Hepatocyte (in vitro differentiated cells): ENCODE data around the gene MXD4. TPM values are rescaled to one million over a fixed set of nuclear protein-coding genes. Genes with fewer than 3 reads are reported as not detected.
A peak's percentile ranks its signal among the peaks of the same experiment; 100 is the strongest.

Experiments
- DNase-seq: peaks from one replicate; pipeline ENCODE4 v3.0.0-alpha.2; 2016; ENCODE audit warnings: low spot score
- H2AFZ ChIP-seq: fragments of 200-600 bp; sonication (generic); 2 replicates; pipeline ENCODE4 v1.6.0; 2016; ENCODE audit warnings: antibody characterized with exemption, mild to moderate bottlenecking
- H3K27ac ChIP-seq: fragments of 200-600 bp; sonication (generic); 2 replicates; pipeline ENCODE4 v1.5.1; 2016; ENCODE audit warnings: mild to moderate bottlenecking
- H3K27me3 ChIP-seq: fragments of 200-600 bp; sonication (generic); 2 replicates; pipeline ENCODE4 v1.6.1; 2016
- H3K36me3 ChIP-seq: fragments of 200-600 bp; sonication (generic); replicated peaks from 2 replicates; pipeline ENCODE4 v1.5.1; 2016; ENCODE audit warnings: low read depth; ENCODE audit not compliant: insufficient read depth
- H3K4me1 ChIP-seq: fragments of 200-600 bp; sonication (generic); 2 replicates; pipeline ENCODE4 v1.5.1; 2016; ENCODE audit warnings: mild to moderate bottlenecking, moderate library complexity; ENCODE audit not compliant: insufficient read depth
- H3K4me2 ChIP-seq: fragments of 200-600 bp; sonication (generic); 2 replicates; pipeline ENCODE4 v1.6.0; 2016
- H3K4me3 ChIP-seq: fragments of 200-600 bp; sonication (generic); 2 replicates; pipeline ENCODE4 v1.5.1; 2016; ENCODE audit warnings: mild to moderate bottlenecking
- H3K79me2 ChIP-seq: fragments of 200-600 bp; sonication (generic); 2 replicates; pipeline ENCODE4 v1.6.0; 2017; ENCODE audit warnings: mild to moderate bottlenecking
- H3K9me2 ChIP-seq: fragments of 200-600 bp; sonication (generic); replicated peaks from 2 replicates; pipeline ENCODE4 v1.6.0; 2017; ENCODE audit warnings: mild to moderate bottlenecking; ENCODE audit not compliant: insufficient read depth
- H3K9me3 ChIP-seq: fragments of 200-600 bp; sonication (generic); 2 replicates; pipeline ENCODE4 v1.5.1; 2016; ENCODE audit warnings: low read depth, mild to moderate bottlenecking
- H4K20me1 ChIP-seq: fragments of 200-600 bp; sonication (generic); 2 replicates; pipeline ENCODE4 v1.6.0; 2016; ENCODE audit warnings: mild to moderate bottlenecking; ENCODE audit not compliant: insufficient read depth, poor library complexity, severe bottlenecking
- EZH2 ChIP-seq: fragments of 200-600 bp; sonication (generic); IDR thresholded peaks from 2 replicates; pipeline ENCODE4 v1.6.1; 2016; ENCODE audit warnings: antibody characterized with exemption, mild to moderate bottlenecking, borderline replicate concordance
- EZH2phosphoT487 ChIP-seq: fragments of 200-600 bp; sonication (generic); IDR thresholded peaks from one replicate; pipeline ENCODE4 v1.6.1; 2018; ENCODE audit warnings: antibody characterized with exemption, mild to moderate bottlenecking, low read depth, moderate library complexity; ENCODE audit not compliant: unreplicated experiment, severe bottlenecking
- WGBS: methylation state at CpG from one replicate; pipeline ENCODE4 v1.1.6; 2016; ENCODE audit warnings: low lambda C conversion rate; ENCODE audit errors: missing lambda C conversion rate; 5-methylcytosine and 5-hydroxymethylcytosine counted together
- polyA plus RNA-seq: library from polyadenylated mRNA; unstranded; fragments of >200 nt; fragmentation: Nextera tagmentation; extraction: Ambion mirVana; gene quantifications from 2 replicates; pipeline ENCODE4 v1.2.1, GENCODE V29; 2016
- total RNA-seq: library from RNA; depleted of rRNA; stranded (reverse); fragments of >200 nt; gene quantifications from 2 replicates; pipeline ENCODE4 v1.2.3, GENCODE V29; 2014
- TF ChIP-seq, protein P1 (sequence below): fragments of 200-600 bp; sonication (generic); IDR thresholded peaks from 2 replicates; pipeline ENCODE4 v1.5.1; 2016; ENCODE audit warnings: antibody characterized with exemption, mild to moderate bottlenecking; ENCODE audit not compliant: poor library complexity

Gene MXD4
- total and polyA plus RNA-seq, 2 experiments from 2014 or later, result 56.7 to 127 TPM

DNA sequence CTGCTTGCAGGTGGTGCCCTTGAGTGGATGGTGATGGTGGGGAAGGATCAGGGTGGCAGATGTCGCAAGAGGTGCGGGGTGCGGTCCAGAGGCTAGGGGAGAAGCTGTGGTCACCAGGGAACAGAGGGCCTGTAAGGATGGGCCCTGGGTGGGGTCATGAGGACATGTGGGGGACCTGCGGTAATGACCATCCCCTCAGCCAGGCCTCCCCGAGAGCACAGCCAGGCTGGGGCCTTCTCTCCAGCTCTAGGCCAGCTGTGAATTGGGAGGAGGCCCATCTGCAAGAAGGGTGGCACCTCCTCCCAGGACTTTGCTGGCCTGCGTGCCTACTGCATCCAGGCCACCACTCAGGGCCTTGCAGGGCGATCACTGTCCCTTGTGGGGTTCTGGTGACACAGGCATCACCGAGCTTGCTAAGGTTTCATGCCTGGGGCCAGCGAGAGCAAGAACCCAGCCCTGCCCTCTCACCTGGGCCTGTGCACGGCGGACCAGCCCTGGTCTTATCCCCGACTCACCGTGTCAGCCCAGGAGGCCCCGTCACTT is 34.1 kb upstream of the MXD4 start:
- H3K4me1 ChIP-seq, result no peaks in the 10 kb centered on the region
- 93% methylated on average over 14 of the region's 14 CpGs for WGBS
- no peaks in the 10 kb centered on the region for H3K9me3 ChIP-seq
- no peak overlapping the region for H3K27ac ChIP-seq
- TF ChIP-seq EZH2phosphoT487, result no peak
- no peak for TF ChIP-seq EZH2
- TF ChIP-seq, protein P1, sequence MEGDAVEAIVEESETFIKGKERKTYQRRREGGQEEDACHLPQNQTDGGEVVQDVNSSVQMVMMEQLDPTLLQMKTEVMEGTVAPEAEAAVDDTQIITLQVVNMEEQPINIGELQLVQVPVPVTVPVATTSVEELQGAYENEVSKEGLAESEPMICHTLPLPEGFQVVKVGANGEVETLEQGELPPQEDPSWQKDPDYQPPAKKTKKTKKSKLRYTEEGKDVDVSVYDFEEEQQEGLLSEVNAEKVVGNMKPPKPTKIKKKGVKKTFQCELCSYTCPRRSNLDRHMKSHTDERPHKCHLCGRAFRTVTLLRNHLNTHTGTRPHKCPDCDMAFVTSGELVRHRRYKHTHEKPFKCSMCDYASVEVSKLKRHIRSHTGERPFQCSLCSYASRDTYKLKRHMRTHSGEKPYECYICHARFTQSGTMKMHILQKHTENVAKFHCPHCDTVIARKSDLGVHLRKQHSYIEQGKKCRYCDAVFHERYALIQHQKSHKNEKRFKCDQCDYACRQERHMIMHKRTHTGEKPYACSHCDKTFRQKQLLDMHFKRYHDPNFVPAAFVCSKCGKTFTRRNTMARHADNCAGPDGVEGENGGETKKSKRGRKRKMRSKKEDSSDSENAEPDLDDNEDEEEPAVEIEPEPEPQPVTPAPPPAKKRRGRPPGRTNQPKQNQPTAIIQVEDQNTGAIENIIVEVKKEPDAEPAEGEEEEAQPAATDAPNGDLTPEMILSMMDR, result no peak
- H4K20me1 ChIP-seq, result no peaks in the 10 kb centered on the region
- H3K36me3 ChIP-seq, result no peaks in the 10 kb centered on the region
- no peak overlapping the region for H2AFZ ChIP-seq
- H3K27me3 ChIP-seq, result no peaks in the 10 kb centered on the region
- no peak overlapping the region for H3K4me3 ChIP-seq
- H3K9me2 ChIP-seq, result no peaks in the 10 kb centered on the region
- no peak overlapping the region for H3K4me2 ChIP-seq
- DNase-seq, result no peak
- no peaks in the 10 kb centered on the region for H3K79me2 ChIP-seq

- Histone ChIP-seq H3K36me3 (no peaks in the 10 kb centered on the region), H4K20me1 (no peaks in the 10 kb centered on the region), H3K27me3 (no peaks in the 10 kb centered on the region), H3K9me2 (no peaks in the 10 kb centered on the region), H3K27ac (no peak overlapping the region), H2AFZ (no peak overlapping the region), H3K4me2 (no peak overlapping the region), H3K4me1 (no peaks in the 10 kb centered on the region), H3K9me3 (no peaks in the 10 kb centered on the region), H3K79me2 (no peaks in the 10 kb centered on the region), H3K4me3 (no peak overlapping the region)
- 91% methylated on average over 9 of the region's 9 CpGs for WGBS
- TF ChIP-seq EZH2 (no peak), EZH2phosphoT487 (no peak)
- TF ChIP-seq, protein P1, result no peak
- DNase-seq, result no peak
These were observed 33.6 kb upstream of the MXD4 start for GRCh38 chr4:2295500-2295899.

DNA sequence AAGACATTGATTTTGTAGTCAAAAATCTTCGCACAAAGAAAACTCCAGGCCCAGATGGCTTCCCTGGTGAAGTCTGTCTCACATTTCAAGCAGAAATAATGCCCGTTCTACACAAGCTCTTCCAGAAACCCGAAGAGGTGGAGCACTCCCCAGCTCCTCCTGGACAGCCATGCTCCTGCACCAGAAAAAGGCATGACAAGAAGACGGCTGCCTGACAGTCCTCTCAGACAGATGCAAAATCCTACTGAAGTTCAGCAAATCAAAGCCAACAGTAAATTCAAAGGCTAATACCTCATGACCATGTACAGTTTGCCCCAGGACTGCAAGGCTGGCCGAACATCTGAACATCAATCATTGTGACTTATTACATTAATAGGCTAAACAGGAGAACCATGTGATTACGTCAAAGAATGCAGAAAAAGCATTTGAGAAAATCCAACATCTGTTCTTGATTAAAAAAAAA is 30.8 kb upstream of the MXD4 start:
- Histone ChIP-seq H3K4me2 (peak overlapping the region; percentile 10), H3K79me2 (no peaks in the 10 kb centered on the region), H3K36me3 (no peaks in the 10 kb centered on the region), H3K9me2 (no peaks in the 10 kb centered on the region), H2AFZ (no peak overlapping the region), H3K27ac (peak overlapping the region; percentile 13), H3K4me3 (no peak overlapping the region), H4K20me1 (no peaks in the 10 kb centered on the region), H3K4me1 (peaks cover 2% of the 10 kb centered on the region), H3K27me3 (no peaks in the 10 kb centered on the region), H3K9me3 (no peaks in the 10 kb centered on the region)
- 48% methylated on average over 6 of the region's 6 CpGs for WGBS
- DNase-seq, result peak; percentile 3
- TF ChIP-seq, protein P1, result no peak
- TF ChIP-seq EZH2phosphoT487, result no peak
- no peak for TF ChIP-seq EZH2
